Subcutaneous adipose tissue (tissue), 4 donors: ENCODE measurements around the gene RABGAP1. TPM values are rescaled to one million over a fixed set of nuclear protein-coding genes. Genes with fewer than 3 reads are reported as not detected.

Source experiments
- CTCF ChIP-seq: fragments of 450-650 bp; IDR thresholded peaks from one replicate; pipeline ENCODE4 v1.5.1; 2016; ENCODE audit warnings: low read depth, mild to moderate bottlenecking, control low read depth, antibody characterized with exemption, moderate library complexity
- total RNA-seq, 4 donors: library from RNA; depleted of rRNA; stranded (reverse); fragments of >200 nt; gene quantifications; one replicate each; pipeline ENCODE4 v1.1.0, GENCODE V29; 2016

RABGAP1 gene
- total RNA-seq, 4 donors from 2014 or later = 47.4 to 65.4 (median 52.8) TPM

- TF ChIP-seq CTCF = no peak
These were observed 178.7 kb downstream of the RABGAP1 start for GRCh38 chr9:123119566-123119965.

GRCh38 chr9:123120131-123120530 lies 179.3 kb downstream of the RABGAP1 start:
- TF ChIP-seq CTCF = no peak

GRCh38 chr9:123120953-123121352 lies 180.1 kb downstream of the RABGAP1 start:
- no peak for TF ChIP-seq CTCF

GRCh38 chr9:123121457-123121856 lies 180.6 kb downstream of the RABGAP1 start:
- TF ChIP-seq CTCF = no peak

GRCh38 chr9:123127512-123128075 lies 186.8 kb downstream of the RABGAP1 start:
- TF ChIP-seq CTCF = no peak

GRCh38 chr9:123128591-123128990 lies 187.8 kb downstream of the RABGAP1 start:
- TF ChIP-seq CTCF = no peak

- no peak for TF ChIP-seq CTCF
These were observed 188.6 kb downstream of the RABGAP1 start for GRCh38 chr9:123129423-123129822.
